IMR-90 (cell line): Measurements from ENCODE around the gene NXPE2. TPM values are rescaled to one million over a fixed set of nuclear protein-coding genes. Genes with fewer than 3 reads are reported as not detected.

ENCODE experiments used
- ATAC-seq: fragments of 200-7000 bp; cut with Tn5 transposase; 2 replicates; pipeline ENCODE4 v1.9.1; 2020; ENCODE audit warnings: low read depth, mild to moderate bottlenecking, moderate library complexity
- BruUV-seq: library from RNA; stranded (reverse); fragments of 400-500 nt; replicated peaks from 2 replicates; lab custom pipeline; 2021; lab: Mats Ljungman, UMichigan
- CTCF ChIA-PET: fragments of 300-600 bp; formaldehyde crosslinking; extraction: SDS; loops from one replicate; lab custom pipeline; 2021; ENCODE audit warnings: antibody characterized with exemption; lab: Yijun Ruan, JAX
- POLR2A ChIA-PET: fragments of 300-600 bp; sonication (Branson Sonifier 250); formaldehyde crosslinking; loops from one replicate; lab custom pipeline; 2022; ENCODE audit warnings: antibody characterized with exemption; ENCODE audit not compliant: unreplicated experiment; lab: Charles Lee
- DNase-seq: peaks from one replicate; pipeline ENCODE4 v3.0.0; 2013
- H2AFZ ChIP-seq: replicated peaks from 2 replicates; pipeline ENCODE3; 2013; ENCODE audit warnings: low read length, mild to moderate bottlenecking; ENCODE audit not compliant: poor library complexity
- H2AK5ac ChIP-seq: 2 replicates; pipeline ENCODE4 v1.6.1; 2013; ENCODE audit warnings: low read depth, low read length, inconsistent platforms
- H2AK9ac ChIP-seq: replicated peaks from 2 replicates; pipeline ENCODE3; 2013; ENCODE audit warnings: mild to moderate bottlenecking, low read depth, low read length, moderate library complexity; ENCODE audit not compliant: poor library complexity
- H2BK120ac ChIP-seq: 2 replicates; pipeline ENCODE4 v1.6.1; 2013; ENCODE audit warnings: low read depth, low read length, inconsistent platforms
- H2BK15ac ChIP-seq: 3 replicates; pipeline ENCODE4 v1.6.1; 2013; ENCODE audit warnings: low read depth, low read length, inconsistent platforms
- H2BK20ac ChIP-seq: 2 replicates; pipeline ENCODE4 v1.6.1; 2013; ENCODE audit warnings: low read depth, mild to moderate bottlenecking, inconsistent platforms, low read length, moderate library complexity
- H2BK5ac ChIP-seq: 2 replicates; pipeline ENCODE4 v1.6.1; 2013; ENCODE audit warnings: mild to moderate bottlenecking, low read depth, low read length, inconsistent platforms; ENCODE audit not compliant: poor library complexity, severe bottlenecking
- H3K14ac ChIP-seq: replicated peaks from 2 replicates; pipeline ENCODE4 v1.6.1; 2013; ENCODE audit warnings: low read depth, low read length, inconsistent platforms
- H3K18ac ChIP-seq: 2 replicates; pipeline ENCODE4 v1.6.1; 2013; ENCODE audit warnings: low read depth, low read length, control low read depth
- H3K23ac ChIP-seq: 2 replicates; pipeline ENCODE4 v1.6.1; 2013; ENCODE audit warnings: low read depth, low read length, inconsistent platforms
- H3K27ac ChIP-seq: 2 replicates; pipeline ENCODE4 v1.5.1; 2013; ENCODE audit warnings: mild to moderate bottlenecking, control low read depth, low read length; ENCODE audit not compliant: insufficient read depth
- H3K27me3 ChIP-seq: 2 replicates; pipeline ENCODE4 v1.6.1; 2013; ENCODE audit warnings: low read length; ENCODE audit not compliant: control insufficient read depth, insufficient read depth
- H3K36me3 ChIP-seq: 2 replicates; pipeline ENCODE4 v1.6.1; 2013; ENCODE audit warnings: low read length, mixed read lengths; ENCODE audit not compliant: control insufficient read depth, insufficient read depth
- H3K4ac ChIP-seq: 2 replicates; pipeline ENCODE4 v1.6.1; 2013; ENCODE audit warnings: low read depth, low read length, inconsistent platforms
- H3K4me1 ChIP-seq: 2 replicates; pipeline ENCODE4 v1.6.1; 2013; ENCODE audit warnings: low read length, mixed read lengths; ENCODE audit not compliant: control insufficient read depth, insufficient read depth
- H3K4me2 ChIP-seq: 2 replicates; pipeline ENCODE4 v1.6.1; 2013; ENCODE audit warnings: low read depth, mild to moderate bottlenecking, control low read depth, low read length, moderate library complexity
- H3K4me3 ChIP-seq: 2 replicates; pipeline ENCODE4 v1.5.1; 2013; ENCODE audit warnings: low read depth, mild to moderate bottlenecking, control low read depth, low read length, moderate library complexity; ENCODE audit not compliant: insufficient read depth
- H3K56ac ChIP-seq: 2 replicates; pipeline ENCODE4 v1.6.1; 2013; ENCODE audit warnings: low read length, inconsistent platforms; ENCODE audit not compliant: insufficient read depth; ENCODE audit errors: extremely low read depth
- H3K79me1 ChIP-seq, 2 experiments: 2 replicates each; pipeline ENCODE4 v1.6.1; 2013; ENCODE audit warnings: low read length in 2 of 2, inconsistent platforms in 1 of 2, low read depth in 1 of 2
- H3K9ac ChIP-seq: 2 replicates; pipeline ENCODE4 v1.6.1; 2013; ENCODE audit warnings: low read depth, low read length, control low read depth
- H3K9me1 ChIP-seq: 2 replicates; pipeline ENCODE4 v1.6.1; 2013; ENCODE audit warnings: low read length, inconsistent platforms; ENCODE audit not compliant: insufficient read depth
- H3K9me3 ChIP-seq: 2 replicates; pipeline ENCODE4 v1.6.1; 2013; ENCODE audit warnings: low read length; ENCODE audit not compliant: control insufficient read depth, insufficient read depth
- H4K20me1 ChIP-seq: 2 replicates; pipeline ENCODE4 v1.6.1; 2013; ENCODE audit warnings: low read length, inconsistent platforms; ENCODE audit not compliant: insufficient read depth
- H4K5ac ChIP-seq: 2 replicates; pipeline ENCODE4 v1.6.1; 2013; ENCODE audit warnings: mild to moderate bottlenecking, low read depth, low read length, control low read depth
- H4K8ac ChIP-seq, 2 experiments: 2 replicates each; pipeline ENCODE4 v1.6.1; 2013; ENCODE audit warnings: low read depth in 2 of 2, low read length in 2 of 2, control low read depth in 1 of 2, inconsistent platforms in 1 of 2
- H4K91ac ChIP-seq: 2 replicates; pipeline ENCODE4 v1.6.1; 2013; ENCODE audit warnings: low read depth, low read length, inconsistent platforms; ENCODE audit not compliant: insufficient read depth
- BHLHE40 ChIP-seq: fragments of 150-350 bp; IDR thresholded peaks from 2 replicates; pipeline ENCODE4 v1.6.1; 2016; ENCODE audit warnings: mild to moderate bottlenecking, low read depth, low read length
- CEBPB ChIP-seq: IDR thresholded peaks from 2 replicates; pipeline ENCODE4 v1.6.1; 2012; ENCODE audit warnings: low read depth, low read length, improper control_type of control experiment
- CHD1 ChIP-seq: IDR thresholded peaks from 2 replicates; pipeline ENCODE4 v1.6.1; 2012; ENCODE audit warnings: low read depth, low read length, improper control_type of control experiment
- MAZ ChIP-seq: IDR thresholded peaks from 2 replicates; pipeline ENCODE4 v1.6.1; 2012; ENCODE audit warnings: low read depth, mild to moderate bottlenecking, low read length, improper control_type of control experiment, moderate library complexity, borderline replicate concordance
- NFE2L2 ChIP-seq: fragments of 150-350 bp; IDR thresholded peaks from 2 replicates; pipeline ENCODE4 v1.6.1; 2016; ENCODE audit warnings: low read depth, mild to moderate bottlenecking, low read length
- POLR2A ChIP-seq: IDR thresholded peaks from 2 replicates; pipeline ENCODE4 v1.6.1; 2012; ENCODE audit warnings: mild to moderate bottlenecking, low read depth, low read length
- RAD21 ChIP-seq: IDR thresholded peaks from 2 replicates; pipeline ENCODE4 v1.6.1; 2012; ENCODE audit warnings: low read length, improper control_type of control experiment
- SMC3 ChIP-seq: fragments of 150-350 bp; IDR thresholded peaks from 2 replicates; pipeline ENCODE4 v1.6.1; 2016; ENCODE audit warnings: low read depth, mild to moderate bottlenecking, antibody characterized with exemption, low read length, moderate library complexity
- dilution Hi-C: fragments of 300-500 bp; cut with HindIII; formaldehyde crosslinking; loops from one replicate; pipeline ENCODE4 v1.14.3; 2018; ENCODE audit warnings: low sequenced_read_pairs; ENCODE audit not compliant: unreplicated experiment
- in situ Hi-C: fragments of 300-500 bp; cut with MboI; formaldehyde crosslinking; loops from 3 replicates; pipeline ENCODE4 v1.14.3; 2019; ENCODE audit warnings: low sequenced_read_pairs, inconsistent platforms, mixed read lengths
- intact Hi-C: fragments of 100-400 bp; cut with micrococcal nuclease; formaldehyde crosslinking; loops from 2 replicates; pipeline ENCODE4 v1.10.0; 2022
- polyA plus RNA-seq, 3 experiments: library from polyadenylated mRNA; depleted of rRNA; stranded (reverse); fragments of >200 nt; gene quantifications; 2 replicates each; pipeline ENCODE4 v1.2.3, GENCODE V29; 2012; ENCODE audit warnings: low replicate concordance in 1 of 3
- total RNA-seq: library from RNA; depleted of rRNA; stranded (reverse); fragments of >200 nt; gene quantifications from 2 replicates; pipeline ENCODE4 v1.2.3, GENCODE V29; 2012
- TF ChIP-seq, protein P1 (sequence below): conservative IDR thresholded peaks from 2 replicates; pipeline ENCODE4 v1.5.1; 2012; ENCODE audit warnings: mild to moderate bottlenecking, low read depth, low read length, improper control_type of control experiment
- TF ChIP-seq, protein P2 (sequence below): fragments of 150-350 bp; IDR thresholded peaks from 2 replicates; pipeline ENCODE4 v1.6.1; 2017; ENCODE audit warnings: mild to moderate bottlenecking, antibody characterized with exemption, low read length, low read depth
- TF ChIP-seq, protein P3 (sequence below): fragments of 150-350 bp; IDR thresholded peaks from 2 replicates; pipeline ENCODE4 v1.6.1; 2016; ENCODE audit warnings: low read depth, mild to moderate bottlenecking, low read length, moderate library complexity, borderline replicate concordance

The NXPE2 gene
- total and polyA plus RNA-seq, 2 of the 4 experiments (the other 2 are of a cell fraction) = not detected

DNA sequence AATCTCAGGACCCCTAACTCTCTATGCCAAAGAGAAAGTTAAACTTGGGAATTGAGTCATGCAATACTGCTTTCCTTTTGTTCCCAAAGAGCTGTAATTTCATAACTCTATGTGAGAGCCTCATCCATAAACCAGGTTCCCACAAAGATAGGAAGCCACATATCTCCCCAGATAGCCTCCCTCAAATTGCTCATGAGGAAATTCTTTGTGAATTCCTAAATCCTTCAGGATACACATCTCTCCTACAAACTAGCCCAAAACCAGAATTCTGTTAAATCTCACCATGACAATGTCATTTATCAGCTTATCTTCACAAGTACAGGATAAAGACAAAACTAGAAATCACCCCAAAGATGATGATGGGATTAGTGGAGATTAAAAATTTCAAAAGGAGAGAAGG lies 4.7 kb upstream of the NXPE2 start:
- no peak overlapping the region for H3K56ac ChIP-seq
- H3K4ac ChIP-seq = no peak overlapping the region
- H3K9me3 ChIP-seq = no peaks in the 10 kb centered on the region
- H3K4me1 ChIP-seq = 0 out of 2 replicates have a peak, but pooled peaks cover 1% of the 10 kb centered on the region
- H4K91ac ChIP-seq = no peak overlapping the region
- no peak overlapping the region for H2BK15ac ChIP-seq
- H3K27me3 ChIP-seq = no peaks in the 10 kb centered on the region
- H2BK120ac ChIP-seq = no peak overlapping the region
- H3K9ac ChIP-seq = no peak overlapping the region
- ChIA-PET CTCF (no interaction called here), POLR2A (no interaction called here)
- no peak overlapping the region for H2AFZ ChIP-seq
- no TSS peak for BruUV-seq
- TF ChIP-seq, protein P1, sequence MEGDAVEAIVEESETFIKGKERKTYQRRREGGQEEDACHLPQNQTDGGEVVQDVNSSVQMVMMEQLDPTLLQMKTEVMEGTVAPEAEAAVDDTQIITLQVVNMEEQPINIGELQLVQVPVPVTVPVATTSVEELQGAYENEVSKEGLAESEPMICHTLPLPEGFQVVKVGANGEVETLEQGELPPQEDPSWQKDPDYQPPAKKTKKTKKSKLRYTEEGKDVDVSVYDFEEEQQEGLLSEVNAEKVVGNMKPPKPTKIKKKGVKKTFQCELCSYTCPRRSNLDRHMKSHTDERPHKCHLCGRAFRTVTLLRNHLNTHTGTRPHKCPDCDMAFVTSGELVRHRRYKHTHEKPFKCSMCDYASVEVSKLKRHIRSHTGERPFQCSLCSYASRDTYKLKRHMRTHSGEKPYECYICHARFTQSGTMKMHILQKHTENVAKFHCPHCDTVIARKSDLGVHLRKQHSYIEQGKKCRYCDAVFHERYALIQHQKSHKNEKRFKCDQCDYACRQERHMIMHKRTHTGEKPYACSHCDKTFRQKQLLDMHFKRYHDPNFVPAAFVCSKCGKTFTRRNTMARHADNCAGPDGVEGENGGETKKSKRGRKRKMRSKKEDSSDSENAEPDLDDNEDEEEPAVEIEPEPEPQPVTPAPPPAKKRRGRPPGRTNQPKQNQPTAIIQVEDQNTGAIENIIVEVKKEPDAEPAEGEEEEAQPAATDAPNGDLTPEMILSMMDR = no peak
- TF ChIP-seq, protein P2, sequence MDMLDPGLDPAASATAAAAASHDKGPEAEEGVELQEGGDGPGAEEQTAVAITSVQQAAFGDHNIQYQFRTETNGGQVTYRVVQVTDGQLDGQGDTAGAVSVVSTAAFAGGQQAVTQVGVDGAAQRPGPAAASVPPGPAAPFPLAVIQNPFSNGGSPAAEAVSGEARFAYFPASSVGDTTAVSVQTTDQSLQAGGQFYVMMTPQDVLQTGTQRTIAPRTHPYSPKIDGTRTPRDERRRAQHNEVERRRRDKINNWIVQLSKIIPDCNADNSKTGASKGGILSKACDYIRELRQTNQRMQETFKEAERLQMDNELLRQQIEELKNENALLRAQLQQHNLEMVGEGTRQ = no peak
- TF ChIP-seq SMC3 (no peak), BHLHE40 (no peak), MAZ (no peak), RAD21 (no peak), NFE2L2 (no peak), CHD1 (no peak), POLR2A (no peak), CEBPB (no peak)
- TF ChIP-seq, protein P3, sequence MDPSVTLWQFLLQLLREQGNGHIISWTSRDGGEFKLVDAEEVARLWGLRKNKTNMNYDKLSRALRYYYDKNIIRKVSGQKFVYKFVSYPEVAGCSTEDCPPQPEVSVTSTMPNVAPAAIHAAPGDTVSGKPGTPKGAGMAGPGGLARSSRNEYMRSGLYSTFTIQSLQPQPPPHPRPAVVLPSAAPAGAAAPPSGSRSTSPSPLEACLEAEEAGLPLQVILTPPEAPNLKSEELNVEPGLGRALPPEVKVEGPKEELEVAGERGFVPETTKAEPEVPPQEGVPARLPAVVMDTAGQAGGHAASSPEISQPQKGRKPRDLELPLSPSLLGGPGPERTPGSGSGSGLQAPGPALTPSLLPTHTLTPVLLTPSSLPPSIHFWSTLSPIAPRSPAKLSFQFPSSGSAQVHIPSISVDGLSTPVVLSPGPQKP = no peak
- no peaks in the 10 kb centered on the region for H4K20me1 ChIP-seq
- no peaks in the 10 kb centered on the region for H3K36me3 ChIP-seq
- dilution Hi-C loops (no loop called here), intact Hi-C loops (no loop called here), in situ Hi-C loops (no loop called here)
- H3K14ac ChIP-seq = no peak overlapping the region
- no peak overlapping the region for H4K8ac ChIP-seq
- H3K4me2 ChIP-seq = no peak overlapping the region
- DNase-seq = no peak
- no peaks in the 10 kb centered on the region for H3K79me1 ChIP-seq
- no peak overlapping the region for H3K23ac ChIP-seq
- H2BK20ac ChIP-seq = no peak overlapping the region
- H3K27ac ChIP-seq = no peak overlapping the region
- ATAC-seq = no peak
- H3K18ac ChIP-seq = no peak overlapping the region
- no peak overlapping the region for H2AK9ac ChIP-seq
- H3K4me3 ChIP-seq = no peak overlapping the region
- no peak overlapping the region for H2BK5ac ChIP-seq
- no peaks in the 10 kb centered on the region for H3K9me1 ChIP-seq
- H4K5ac ChIP-seq = no peak overlapping the region
- H2AK5ac ChIP-seq = no peak overlapping the region
